SJCRH30 (cell line): Measurements from ENCODE around the gene PSME2. TPM values are rescaled to one million over a fixed set of nuclear protein-coding genes. Genes with fewer than 3 reads are reported as not detected.

Experiments
- DNase-seq, 2 experiments: peaks; one replicate each; pipeline ENCODE4 v3.0.0-alpha.2; 2015 to 2020
- H3K27ac ChIP-seq: fragments of 250-450 bp; sonication (Bioruptor Pico); 2 replicates; pipeline ENCODE4 v1.5.1; 2020; ENCODE audit warnings: mild to moderate bottlenecking, moderate library complexity
- H3K27me3 ChIP-seq: fragments of 250-450 bp; sonication (Bioruptor Pico); 2 replicates; pipeline ENCODE4 v1.5.1; 2020; ENCODE audit warnings: mild to moderate bottlenecking, moderate library complexity
- H3K36me3 ChIP-seq: fragments of 250-450 bp; sonication (Bioruptor Pico); 2 replicates; pipeline ENCODE4 v1.5.1; 2020; ENCODE audit warnings: mild to moderate bottlenecking, moderate library complexity
- H3K4me1 ChIP-seq: fragments of 250-450 bp; sonication (Bioruptor Pico); 2 replicates; pipeline ENCODE4 v1.5.1; 2020; ENCODE audit warnings: mild to moderate bottlenecking, moderate library complexity
- H3K4me3 ChIP-seq: fragments of 250-450 bp; sonication (Bioruptor Pico); 2 replicates; pipeline ENCODE4 v1.5.1; 2020; ENCODE audit warnings: mild to moderate bottlenecking, moderate library complexity
- H3K9me3 ChIP-seq: fragments of 250-450 bp; sonication (Bioruptor Pico); replicated peaks from 2 replicates; pipeline ENCODE4 v1.5.1; 2020; ENCODE audit warnings: mild to moderate bottlenecking, moderate library complexity
- total RNA-seq: library from RNA; depleted of rRNA; stranded (reverse); fragments of >200 nt; shearing (Covaris generic); gene quantifications from 2 replicates; pipeline ENCODE4 v1.2.3, GENCODE V29; 2014

PSME2 gene
- total RNA-seq, 1 experiment from 2014 or later, result 237 TPM

DNA sequence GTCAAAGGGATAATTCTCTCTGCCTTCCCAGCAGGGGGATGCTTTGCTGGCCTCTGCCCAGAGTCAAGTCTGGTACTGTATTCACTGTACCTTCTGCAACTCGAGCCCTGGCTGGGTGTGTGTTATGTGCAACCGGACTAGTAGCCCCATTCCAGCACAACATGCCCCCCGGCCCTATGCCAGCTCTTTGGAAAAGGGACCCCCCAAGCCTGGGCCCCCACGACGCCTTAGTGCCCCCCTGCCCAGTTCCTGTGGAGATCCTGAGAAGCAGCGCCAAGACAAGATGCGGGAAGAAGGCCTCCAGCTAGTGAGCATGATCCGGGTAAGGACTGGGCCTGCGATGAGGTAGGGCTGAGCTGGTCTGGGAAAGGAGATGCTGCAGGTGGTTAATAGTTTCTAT, 4.2 kb upstream of the PSME2 start:
- Histone ChIP-seq H3K27ac (no peak overlapping the region), H3K4me3 (no peak overlapping the region), H3K36me3 (peaks cover 47% of the 10 kb centered on the region), H3K9me3 (no peaks in the 10 kb centered on the region), H3K27me3 (no peaks in the 10 kb centered on the region), H3K4me1 (peaks cover 3% of the 10 kb centered on the region; the same call in 1 of the 2 replicates)
- DNase-seq, result no peak

GRCh38 chr14:24150061-24150460, 3.7 kb upstream of the PSME2 start:
- H3K27ac ChIP-seq, result no peak overlapping the region
- DNase-seq, result no peak
- no peak overlapping the region for H3K4me3 ChIP-seq
- H3K4me1 ChIP-seq, result peaks cover 3% of the 10 kb centered on the region; the same call in 1 of the 2 replicates
- no peaks in the 10 kb centered on the region for H3K27me3 ChIP-seq
- H3K9me3 ChIP-seq, result no peaks in the 10 kb centered on the region
- peaks cover 42% of the 10 kb centered on the region for H3K36me3 ChIP-seq

GRCh38 chr14:24149302-24149969, 3.0 kb upstream of the PSME2 start:
- no peaks in the 10 kb centered on the region for H3K27me3 ChIP-seq
- peaks cover 35% of the 10 kb centered on the region for H3K36me3 ChIP-seq
- no peak for DNase-seq
- no peak overlapping the region for H3K4me3 ChIP-seq
- no peak overlapping the region for H3K27ac ChIP-seq
- no peaks in the 10 kb centered on the region for H3K9me3 ChIP-seq
- H3K4me1 ChIP-seq, result peaks cover 3% of the 10 kb centered on the region; the same call in 1 of the 2 replicates

DNA sequence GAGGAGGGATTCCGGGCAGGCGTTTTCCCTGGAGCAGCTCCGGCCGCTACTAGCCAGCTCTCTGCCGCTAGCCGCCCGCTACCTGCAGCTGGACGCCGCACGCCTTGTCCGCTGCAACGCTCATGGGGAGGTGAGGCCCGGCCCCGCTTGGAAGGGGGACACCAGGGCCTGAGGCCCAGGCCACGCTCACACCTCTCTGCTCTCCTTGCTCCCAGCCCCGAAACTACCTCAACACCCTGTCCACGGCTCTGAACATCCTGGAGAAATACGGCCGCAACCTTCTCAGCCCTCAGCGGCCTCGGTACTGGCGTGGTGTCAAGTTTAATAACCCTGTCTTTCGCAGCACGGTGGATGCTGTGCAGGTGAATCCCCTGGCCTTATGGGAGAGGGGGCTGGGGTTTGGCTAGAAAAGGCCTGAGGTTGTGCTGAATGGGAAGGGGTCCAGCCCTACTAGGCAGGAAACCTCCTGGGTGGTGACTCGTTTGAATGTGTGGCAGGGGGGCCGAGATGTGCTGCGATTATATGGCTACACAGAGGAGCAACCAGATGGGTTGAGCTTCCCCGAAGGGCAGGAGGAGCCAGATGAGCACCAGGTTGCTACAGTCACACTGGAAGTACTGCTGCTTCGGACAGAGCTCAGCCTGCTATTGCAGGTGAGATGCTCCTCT, 1.5 kb upstream of the PSME2 start:
- peak overlapping the region; percentile 8; the same call in 1 of the 2 replicates for H3K27ac ChIP-seq
- DNase-seq, result no peak
- H3K27me3 ChIP-seq, result no peaks in the 10 kb centered on the region
- H3K36me3 ChIP-seq, result peaks cover 32% of the 10 kb centered on the region
- H3K4me3 ChIP-seq, result peak overlapping the region; percentile 87
- no peaks in the 10 kb centered on the region for H3K9me3 ChIP-seq
- peaks cover 3% of the 10 kb centered on the region; the same call in 1 of the 2 replicates for H3K4me1 ChIP-seq

GRCh38 chr14:24146978-24147760, 759 bp upstream of the PSME2 start, which contains the start of gene RNF31:
RNF31 (plus strand) TSS chr14:24147498; CDS start chr14:24147699, 201 bp downstream.
- Histone ChIP-seq H3K36me3 (peaks cover 27% of the 10 kb centered on the region), H3K27me3 (no peaks in the 10 kb centered on the region), H3K27ac (peak within 1 kb of the TSS; percentile 62), H3K9me3 (no peaks in the 10 kb centered on the region), H3K4me3 (peak within 1 kb of the TSS; percentile 87), H3K4me1 (peaks cover 3% of the 10 kb centered on the region; the same call in 1 of the 2 replicates)
- peak; percentile 98 to 99 for DNase-seq

- H3K4me3 ChIP-seq, result peak overlapping the region; percentile 87
- peaks cover 3% of the 10 kb centered on the region; the same call in 1 of the 2 replicates for H3K4me1 ChIP-seq
- H3K27me3 ChIP-seq, result no peaks in the 10 kb centered on the region
- no peak for DNase-seq
- peak overlapping the region; percentile 56 for H3K27ac ChIP-seq
- H3K9me3 ChIP-seq, result no peaks in the 10 kb centered on the region
- H3K36me3 ChIP-seq, result peaks cover 16% of the 10 kb centered on the region
Observed at GRCh38 chr14:24145690-24146452, 539 bp downstream of the PSME2 start.

- Histone ChIP-seq H3K27ac (no peak overlapping the region), H3K9me3 (no peaks in the 10 kb centered on the region), H3K4me3 (no peak overlapping the region), H3K4me1 (peaks cover 3% of the 10 kb centered on the region; the same call in 1 of the 2 replicates), H3K36me3 (peaks cover 9% of the 10 kb centered on the region), H3K27me3 (no peaks in the 10 kb centered on the region)
- DNase-seq, result no peak
Observed at GRCh38 chr14:24145219-24145618, 1.2 kb downstream of the PSME2 start.

GRCh38 chr14:24144451-24144850, 2.0 kb downstream of the PSME2 start:
- Histone ChIP-seq H3K36me3 (peaks cover 7% of the 10 kb centered on the region), H3K9me3 (no peaks in the 10 kb centered on the region), H3K4me1 (peaks cover 6% of the 10 kb centered on the region), H3K27ac (no peak overlapping the region), H3K27me3 (no peaks in the 10 kb centered on the region), H3K4me3 (no peak overlapping the region)
- DNase-seq, result no peak

DNA sequence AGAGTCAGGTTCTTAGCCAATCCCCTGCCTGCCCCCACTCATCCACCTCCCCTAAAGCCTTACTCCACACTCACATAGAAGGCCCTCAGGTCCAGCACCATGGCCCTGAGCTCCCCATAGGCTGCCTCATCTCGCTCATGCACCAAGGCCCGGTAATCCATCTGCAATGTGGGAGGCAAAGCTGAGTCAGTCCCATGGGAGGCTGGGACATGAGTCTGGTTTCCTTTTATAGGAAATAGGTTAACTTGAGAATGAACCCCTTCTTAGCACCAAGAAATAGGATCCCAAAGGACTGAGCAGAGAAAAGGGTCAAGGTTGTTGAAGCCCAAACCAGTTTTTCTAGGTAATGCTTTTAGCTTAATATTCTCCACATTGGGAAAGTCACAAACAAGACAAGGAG, 2.9 kb downstream of the PSME2 start:
- H3K36me3 ChIP-seq, result peaks cover 15% of the 10 kb centered on the region
- no peaks in the 10 kb centered on the region for H3K27me3 ChIP-seq
- H3K27ac ChIP-seq, result no peak overlapping the region
- H3K4me3 ChIP-seq, result no peak overlapping the region
- H3K4me1 ChIP-seq, result peaks cover 11% of the 10 kb centered on the region
- no peak for DNase-seq
- H3K9me3 ChIP-seq, result no peaks in the 10 kb centered on the region

- Histone ChIP-seq H3K27me3 (no peaks in the 10 kb centered on the region), H3K4me1 (peaks cover 8% of the 10 kb centered on the region; the same call in 1 of the 2 replicates), H3K4me3 (peak within 1 kb of the TSS; percentile 84), H3K27ac (peak within 1 kb of the TSS; percentile 99), H3K36me3 (peaks cover 29% of the 10 kb centered on the region), H3K9me3 (no peaks in the 10 kb centered on the region)
- peak; percentile 100 for DNase-seq
Observed at GRCh38 chr14:24141097-24141880, 5.1 kb downstream of the PSME2 start, which contains the start of gene EMC9. EMC9 (minus strand) TSS chr14:24141591; CDS start chr14:24141304, 287 bp downstream.

DNA sequence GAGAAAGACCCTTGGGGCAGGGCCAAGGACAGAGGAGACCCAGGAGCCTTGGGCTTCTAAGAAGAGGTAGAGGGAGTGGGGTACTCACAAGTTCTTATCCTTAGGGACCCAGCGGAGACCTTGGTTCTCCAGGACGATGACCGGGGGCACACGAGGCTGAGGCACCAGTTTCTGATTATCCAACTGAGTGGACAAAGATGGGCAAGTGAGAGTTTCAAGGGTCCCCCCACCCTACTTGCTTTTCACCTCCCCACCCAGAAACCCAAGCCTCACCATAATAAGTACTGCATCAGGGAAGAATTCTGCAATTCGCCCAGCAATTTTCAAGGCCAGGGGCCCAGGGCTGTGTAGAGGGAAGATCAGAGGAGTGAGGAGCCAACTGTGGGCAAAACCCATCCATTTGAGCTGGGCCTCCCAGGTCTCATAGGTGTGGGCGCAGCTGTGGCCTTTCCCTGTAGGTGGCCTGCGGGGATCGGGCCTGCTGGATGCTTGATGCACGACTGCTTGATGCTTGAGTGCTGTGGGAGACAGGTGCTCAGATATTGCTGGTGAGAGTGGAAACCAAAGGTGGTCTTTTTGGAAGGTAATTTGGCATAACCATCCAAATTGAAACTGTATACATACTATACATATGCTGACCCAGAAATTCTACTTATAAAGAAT, 7.0 kb downstream of the PSME2 start:
- H3K4me1 ChIP-seq, result peaks cover 15% of the 10 kb centered on the region; the same call in 1 of the 2 replicates
- H3K9me3 ChIP-seq, result no peaks in the 10 kb centered on the region
- H3K36me3 ChIP-seq, result peaks cover 30% of the 10 kb centered on the region
- peak in 1 of 2 experiments; percentile 31 for DNase-seq
- peak overlapping the region; percentile 84 for H3K4me3 ChIP-seq
- H3K27ac ChIP-seq, result no peak overlapping the region; the same call in 1 of the 2 replicates
- H3K27me3 ChIP-seq, result no peaks in the 10 kb centered on the region

DNA sequence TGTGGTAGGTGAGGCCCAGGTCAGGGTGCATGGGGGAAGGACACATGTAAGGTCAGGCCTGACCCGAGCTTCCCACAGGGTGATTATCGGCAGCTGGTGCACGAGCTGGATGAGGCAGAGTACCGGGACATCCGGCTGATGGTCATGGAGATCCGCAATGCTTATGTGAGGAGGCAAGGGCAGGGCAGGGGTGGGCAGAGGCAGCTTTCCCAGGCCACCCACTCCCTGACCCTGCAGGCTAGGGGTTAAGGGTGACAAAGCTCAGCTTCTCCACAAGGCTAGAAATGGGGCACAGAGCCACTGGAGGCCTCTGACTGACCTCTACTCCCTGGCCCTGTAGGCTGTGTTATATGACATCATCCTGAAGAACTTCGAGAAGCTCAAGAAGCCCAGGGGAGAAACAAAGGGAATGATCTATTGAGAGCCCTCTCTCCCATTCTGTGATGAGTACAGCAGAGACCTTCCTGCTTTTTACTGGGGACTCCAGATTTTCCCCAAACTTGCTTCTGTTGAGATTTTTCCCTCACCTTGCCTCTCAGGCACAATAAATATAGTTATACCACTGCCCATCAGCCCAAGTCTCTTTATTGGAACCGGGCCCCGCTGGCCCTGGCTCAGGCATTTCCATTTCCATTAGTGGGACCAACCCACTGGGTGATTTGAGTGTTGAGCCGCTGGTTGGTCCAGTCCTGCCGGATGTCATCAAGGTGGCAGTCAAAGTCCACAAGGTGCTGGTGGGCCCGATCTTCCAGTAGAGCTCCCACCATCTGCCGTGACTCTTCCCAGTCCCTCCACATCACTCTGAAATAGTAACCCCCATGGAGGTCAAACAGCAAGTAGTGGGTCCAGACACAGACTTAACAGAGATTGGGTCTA, 7.8 kb downstream of the PSME2 start:
- H3K9me3 ChIP-seq, result no peaks in the 10 kb centered on the region
- no peak overlapping the region for H3K4me3 ChIP-seq
- H3K27me3 ChIP-seq, result no peaks in the 10 kb centered on the region
- H3K4me1 ChIP-seq, result peaks cover 15% of the 10 kb centered on the region; the same call in 1 of the 2 replicates
- H3K36me3 ChIP-seq, result peaks cover 32% of the 10 kb centered on the region
- DNase-seq, result no peak
- no peak overlapping the region for H3K27ac ChIP-seq
